Duodenal mucosa (tissue), 2 donors: ENCODE results near the gene SCIMP.
A peak's percentile ranks its signal among the peaks of the same experiment; 100 is the strongest.
"Not testable (repeated sequence)": the region's sequence is repeated elsewhere in the genome, so short reads cannot be mapped to it uniquely, and the experiment has no call there.

Source experiments
- H3K27ac ChIP-seq: one replicate; pipeline ENCODE4 v1.7.0; 2013; ENCODE audit warnings: low read depth, low read length
- H3K27me3 ChIP-seq, 2 donors: one replicate each; pipeline ENCODE4 v1.7.0; 2013; ENCODE audit warnings: low read length in 2 of 2, control low read depth in 1 of 2; ENCODE audit not compliant: insufficient read depth in 2 of 2, control insufficient read depth in 1 of 2
- H3K36me3 ChIP-seq, 2 donors: one replicate each; pipeline ENCODE4 v1.7.0; 2013; ENCODE audit warnings: low read length in 2 of 2, control low read depth in 1 of 2; ENCODE audit not compliant: insufficient read depth in 2 of 2, control insufficient read depth in 1 of 2
- H3K4me1 ChIP-seq, 2 donors: one replicate each; pipeline ENCODE4 v1.7.0; 2013; ENCODE audit warnings: low read length in 2 of 2, control low read depth in 1 of 2; ENCODE audit not compliant: insufficient read depth in 2 of 2, control insufficient read depth in 1 of 2
- H3K4me3 ChIP-seq, 2 donors: one replicate each; pipeline ENCODE4 v1.7.0; 2013; ENCODE audit warnings: low read length in 2 of 2, low read depth in 1 of 2
- H3K9ac ChIP-seq, 2 donors: one replicate each; pipeline ENCODE4 v1.7.0; 2013; ENCODE audit warnings: low read length in 2 of 2, low read depth in 1 of 2
- H3K9me3 ChIP-seq, 2 donors: one replicate each; pipeline ENCODE4 v1.7.0; 2013; ENCODE audit warnings: low read length in 2 of 2, control low read depth in 1 of 2; ENCODE audit not compliant: control insufficient read depth in 1 of 2

The SCIMP gene

DNA sequence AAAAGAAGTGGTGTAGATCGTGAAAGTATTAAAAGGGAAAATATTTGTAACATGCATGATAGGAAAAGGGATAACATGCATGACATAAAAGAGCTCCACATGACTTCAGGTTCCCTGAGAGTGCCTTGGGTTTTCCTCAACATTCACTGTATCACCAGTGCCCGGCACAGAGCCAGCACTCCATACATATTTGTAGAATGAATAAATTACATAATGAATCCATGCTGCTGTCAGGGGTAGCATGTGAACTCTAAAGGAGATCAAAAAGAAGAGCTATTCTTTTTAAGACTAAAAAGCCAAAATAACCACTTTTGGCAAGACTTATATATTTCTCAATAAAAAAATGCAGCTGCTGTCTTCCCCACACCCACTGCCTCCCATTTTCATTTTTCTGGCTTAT, 40.3 kb downstream of the SCIMP start:
- Histone ChIP-seq H3K36me3 (peaks cover 0 to 3% of the 10 kb centered on the region in 2 donors), H3K4me1 (peaks cover 12 to 17% of the 10 kb centered on the region in 2 donors)

DNA sequence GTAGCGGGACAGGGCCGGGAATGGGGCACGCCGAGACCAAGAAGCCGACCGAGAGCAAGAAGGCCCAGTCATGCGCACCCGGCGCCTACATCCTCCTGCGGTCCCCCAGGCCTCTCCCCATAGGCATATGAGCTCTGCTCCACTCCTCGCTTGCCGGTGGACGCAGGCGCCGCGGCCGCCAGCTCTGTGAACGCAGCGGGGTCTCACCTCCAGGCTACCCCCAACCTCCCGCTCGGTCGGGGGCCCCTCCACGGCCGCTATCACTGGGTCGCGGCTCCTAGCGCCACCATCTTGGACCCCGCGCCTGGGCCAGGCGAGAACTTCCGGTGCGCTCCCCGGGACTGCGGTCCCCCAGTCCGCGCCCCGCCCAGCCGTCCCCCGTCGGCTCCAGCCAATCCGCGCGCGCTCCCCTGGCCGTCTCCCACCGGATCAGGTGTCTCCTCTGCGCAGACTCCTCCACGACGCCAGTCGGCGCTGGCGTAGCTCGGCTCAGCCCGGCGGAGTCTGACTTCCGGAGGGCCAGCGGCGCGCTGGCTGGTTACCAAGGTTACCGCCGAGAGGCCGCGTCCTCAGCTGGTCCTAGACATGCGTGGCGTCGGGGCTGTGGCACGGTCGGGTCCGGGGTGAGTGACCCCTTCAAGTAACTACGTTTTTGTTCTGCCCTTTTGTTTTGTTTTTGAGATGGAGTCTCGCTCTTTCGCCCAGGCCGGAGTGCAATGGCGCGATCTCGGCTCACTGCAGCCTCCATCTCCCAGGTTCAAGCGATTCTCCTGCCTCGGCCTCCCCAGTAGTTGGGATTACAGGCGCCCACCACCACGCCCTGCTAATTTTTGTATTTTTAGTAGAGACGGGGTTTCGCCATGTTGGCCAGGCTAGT, 42.9 kb downstream of the SCIMP start, which contains the start of gene ZNF594:
ZNF594 (minus strand) TSS at position 328 of the 877 bp plus-strand sequence. CDS start 7,612 bp downstream, outside the sequence.
- no peaks in the 10 kb centered on the region for H3K27me3 ChIP-seq
- H3K27ac ChIP-seq: no peak within 1 kb of the TSS
- H3K4me1 ChIP-seq: peaks cover 12 to 17% of the 10 kb centered on the region in 2 donors
- peaks cover 2 to 4% of the 10 kb centered on the region in 2 donors for H3K36me3 ChIP-seq
- peaks cover 14 to 20% of the 10 kb centered on the region in 2 donors for H3K9me3 ChIP-seq
- peak within 1 kb of the TSS; percentile 84 to 98 for H3K4me3 ChIP-seq
- H3K9ac ChIP-seq: peak within 1 kb of the TSS; percentile 79 to 80

More for the DNA sequence above, 40.3 kb downstream of the SCIMP start:
- Histone ChIP-seq H3K27ac (no peak overlapping the region), H3K27me3 (no peaks in the 10 kb centered on the region), H3K9ac (no peak overlapping the region), H3K9me3 (peaks cover 1 to 7% of the 10 kb centered on the region in 2 donors), H3K4me3 (no peak overlapping the region)

DNA sequence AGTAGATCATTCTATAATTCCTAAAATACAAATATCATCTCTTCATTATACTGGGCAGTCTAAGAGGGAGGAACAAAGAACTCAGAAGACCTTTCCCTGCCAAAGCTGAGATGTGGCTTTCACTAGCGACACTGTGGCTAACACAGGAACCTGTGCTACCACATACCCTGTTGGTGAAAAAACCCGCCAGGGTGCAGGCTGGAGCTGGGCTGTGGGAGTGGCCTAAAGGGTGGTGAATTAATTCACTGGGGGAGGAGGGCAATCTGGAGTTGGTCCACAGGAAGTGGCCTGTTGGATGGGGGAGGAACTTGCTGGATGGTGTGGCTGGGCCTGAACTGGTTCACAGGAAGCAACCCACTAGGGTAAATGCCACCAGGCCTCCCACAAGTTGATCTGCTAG, 50.4 kb downstream of the SCIMP start:
- H3K36me3 ChIP-seq: peaks cover 2 to 6% of the 10 kb centered on the region in 2 donors
- peak overlapping the region in 1 of 2 donors; percentile 37 for H3K4me3 ChIP-seq
- H3K4me1 ChIP-seq: no peaks in the 10 kb centered on the region
- no peak overlapping the region for H3K9ac ChIP-seq
- no peaks in the 10 kb centered on the region for H3K27me3 ChIP-seq
- peaks cover 77 to 85% of the 10 kb centered on the region in 2 donors for H3K9me3 ChIP-seq
- H3K27ac ChIP-seq: no peak overlapping the region

DNA sequence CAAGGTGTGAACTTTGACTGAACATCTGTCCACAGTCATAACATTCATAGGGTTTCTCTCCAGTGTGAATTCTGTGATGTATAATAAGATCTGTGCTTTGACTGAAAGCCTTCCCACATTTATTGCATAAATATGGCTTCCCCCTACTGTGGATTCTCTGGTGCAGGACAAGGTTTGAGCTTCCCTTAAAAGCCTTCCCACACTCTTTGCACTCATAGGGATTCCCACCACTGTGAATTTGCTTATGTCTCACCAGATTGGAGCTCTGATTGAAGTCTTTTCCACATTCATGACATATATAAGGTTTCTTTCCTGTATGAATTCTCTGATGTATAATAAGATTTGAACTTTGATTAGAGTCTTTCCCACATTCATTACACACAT, 51.3 kb downstream of the SCIMP start:
- Histone ChIP-seq H3K36me3 (peaks cover 2 to 6% of the 10 kb centered on the region in 2 donors), H3K4me3 (peak overlapping the region in 1 of 2 donors; percentile 38), H3K9me3 (peaks cover 83 to 88% of the 10 kb centered on the region in 2 donors), H3K4me1 (no peaks in the 10 kb centered on the region), H3K27me3 (no peaks in the 10 kb centered on the region), H3K9ac (no peak overlapping the region), H3K27ac (no peak overlapping the region)

DNA sequence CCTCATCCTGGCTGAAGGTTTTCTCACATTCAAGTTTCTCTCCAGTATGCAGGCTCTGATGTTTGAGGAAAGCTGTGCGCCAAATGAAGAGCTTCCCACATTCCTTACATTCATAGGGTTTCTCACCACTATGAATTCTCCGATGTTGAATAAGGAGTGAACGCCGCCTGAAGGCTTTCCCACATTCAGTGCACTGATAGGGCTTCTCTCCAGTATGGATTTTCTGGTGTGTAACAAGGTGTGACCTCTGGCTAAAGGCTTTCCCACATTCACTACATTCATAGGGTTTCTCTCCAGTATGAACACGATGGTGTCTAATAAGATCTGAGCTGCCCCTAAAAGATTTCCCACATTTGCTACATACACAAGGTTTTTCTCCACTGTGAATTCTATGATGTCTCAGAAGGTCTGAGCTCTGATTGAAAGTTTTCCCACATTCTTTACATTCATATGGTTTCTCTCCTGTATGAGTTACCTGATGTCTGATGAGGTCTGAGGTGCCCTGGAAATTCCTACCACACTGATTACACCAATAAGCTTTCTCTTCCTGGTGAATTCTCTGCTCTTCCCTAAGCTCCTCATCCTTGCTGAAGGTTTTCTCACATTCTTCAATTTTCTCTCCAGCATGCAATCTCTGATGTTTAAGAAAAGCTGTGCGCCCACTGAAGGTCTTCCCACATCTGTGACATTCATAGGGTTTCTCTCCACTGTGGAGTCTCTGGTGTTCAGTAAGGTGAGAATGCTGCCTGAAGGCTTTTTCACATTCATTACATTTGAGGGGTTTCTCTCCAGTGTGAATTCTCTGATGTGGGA, 51.9 kb downstream of the SCIMP start:
- peak overlapping the region in 1 of 2 donors; percentile 38 for H3K4me3 ChIP-seq
- no peak overlapping the region for H3K27ac ChIP-seq
- peaks cover 2 to 6% of the 10 kb centered on the region in 2 donors for H3K36me3 ChIP-seq
- no peaks in the 10 kb centered on the region for H3K27me3 ChIP-seq
- H3K4me1 ChIP-seq: no peaks in the 10 kb centered on the region
- no peak overlapping the region for H3K9ac ChIP-seq
- H3K9me3 ChIP-seq: peaks cover 85 to 92% of the 10 kb centered on the region in 2 donors

DNA sequence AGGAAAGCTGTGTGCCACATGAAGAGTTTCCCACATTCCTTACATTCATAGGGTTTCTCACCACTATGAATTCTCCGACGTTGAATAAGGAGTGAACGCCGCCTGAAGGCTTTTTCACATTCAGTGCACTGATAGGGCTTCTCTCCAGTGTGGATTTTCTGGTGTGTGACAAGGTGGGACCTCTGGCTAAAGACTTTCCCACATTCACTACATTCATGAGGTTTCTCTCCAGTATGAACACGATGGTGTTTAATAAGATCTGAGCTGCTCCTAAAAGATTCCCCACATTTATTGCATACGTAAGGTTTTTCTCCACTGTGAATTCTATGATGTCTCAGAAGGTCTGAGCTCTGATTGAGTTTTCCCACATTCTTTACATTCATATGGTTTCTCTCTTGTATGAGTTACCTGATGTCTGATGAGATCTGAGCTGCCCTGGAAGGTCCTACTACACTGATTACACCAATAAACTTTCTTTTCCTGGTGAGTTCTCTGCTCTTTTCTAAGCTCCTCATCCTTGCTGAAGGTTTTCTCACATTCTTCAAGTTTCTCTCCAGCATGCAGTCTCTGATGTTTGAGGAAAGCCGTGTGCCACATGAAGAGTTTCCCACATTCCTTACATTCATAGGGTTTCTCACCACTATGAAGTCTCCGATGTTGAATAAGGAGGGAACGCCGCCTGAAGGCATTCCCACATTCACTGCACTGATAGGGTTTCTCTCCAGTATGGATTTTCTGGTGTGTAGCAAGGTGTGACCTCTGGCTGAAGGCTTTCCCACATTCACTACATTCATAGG, 53.0 kb downstream of the SCIMP start:
- Histone ChIP-seq H3K9me3 (peaks cover 82 to 89% of the 10 kb centered on the region in 2 donors), H3K27me3 (no peaks in the 10 kb centered on the region), H3K27ac (no peak overlapping the region), H3K4me3 (peak overlapping the region; percentile 12 to 41), H3K36me3 (peaks cover 0 to 6% of the 10 kb centered on the region in 2 donors), H3K4me1 (no peaks in the 10 kb centered on the region), H3K9ac (no peak overlapping the region)

DNA sequence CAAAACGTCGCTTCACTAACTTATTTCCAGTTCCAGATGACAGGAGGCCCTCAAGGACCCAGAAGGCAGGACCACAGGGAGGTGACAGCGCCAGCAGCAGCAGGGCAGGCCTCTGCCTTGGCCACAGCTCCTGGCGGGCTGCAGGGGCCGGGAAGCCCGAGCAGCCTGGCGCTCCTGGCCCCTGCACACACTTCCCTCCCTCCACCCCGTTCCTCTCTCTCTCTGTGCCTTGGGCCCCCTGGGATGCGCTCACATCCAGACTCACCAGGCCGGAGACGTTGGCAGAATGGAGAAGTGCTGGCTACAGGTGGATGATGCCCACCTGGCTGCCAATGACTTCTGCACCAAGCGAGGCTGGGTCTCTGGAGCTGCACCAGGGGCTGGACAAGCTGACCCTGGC, 55.7 kb downstream of the SCIMP start:
- peaks cover 70 to 73% of the 10 kb centered on the region in 2 donors for H3K9me3 ChIP-seq
- no peak overlapping the region for H3K27ac ChIP-seq
- no peaks in the 10 kb centered on the region for H3K4me1 ChIP-seq
- H3K4me3 ChIP-seq: no peak overlapping the region
- H3K36me3 ChIP-seq: peaks cover 0 to 14% of the 10 kb centered on the region in 2 donors
- H3K9ac ChIP-seq: no peak overlapping the region
- H3K27me3 ChIP-seq: no peaks in the 10 kb centered on the region

DNA sequence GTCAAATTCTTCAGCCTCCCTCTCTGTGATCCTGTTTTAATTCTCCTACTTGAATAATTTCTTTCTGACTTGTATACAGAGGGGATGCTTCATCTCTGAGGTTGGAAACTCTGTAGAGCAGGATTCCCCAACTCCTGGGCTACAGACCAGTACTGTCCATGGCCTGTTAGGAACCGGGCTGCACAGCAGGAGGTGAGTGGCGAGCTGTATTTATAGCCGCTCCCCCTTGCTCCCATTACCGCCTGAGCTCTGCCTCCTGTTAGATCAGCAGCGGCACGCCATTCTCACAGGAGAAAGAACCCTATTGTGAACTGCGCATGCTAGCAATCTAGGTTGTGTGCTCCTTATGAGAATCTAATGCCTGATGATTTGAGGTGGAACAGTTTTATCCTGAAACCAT, 59.6 kb downstream of the SCIMP start:
- not testable (repeated sequence) for H3K9ac ChIP-seq, H3K36me3 ChIP-seq, H3K27ac ChIP-seq, H3K4me1 ChIP-seq, H3K4me3 ChIP-seq, H3K27me3 ChIP-seq
- peaks cover 31 to 35% of the 10 kb centered on the region in 2 donors for H3K9me3 ChIP-seq

DNA sequence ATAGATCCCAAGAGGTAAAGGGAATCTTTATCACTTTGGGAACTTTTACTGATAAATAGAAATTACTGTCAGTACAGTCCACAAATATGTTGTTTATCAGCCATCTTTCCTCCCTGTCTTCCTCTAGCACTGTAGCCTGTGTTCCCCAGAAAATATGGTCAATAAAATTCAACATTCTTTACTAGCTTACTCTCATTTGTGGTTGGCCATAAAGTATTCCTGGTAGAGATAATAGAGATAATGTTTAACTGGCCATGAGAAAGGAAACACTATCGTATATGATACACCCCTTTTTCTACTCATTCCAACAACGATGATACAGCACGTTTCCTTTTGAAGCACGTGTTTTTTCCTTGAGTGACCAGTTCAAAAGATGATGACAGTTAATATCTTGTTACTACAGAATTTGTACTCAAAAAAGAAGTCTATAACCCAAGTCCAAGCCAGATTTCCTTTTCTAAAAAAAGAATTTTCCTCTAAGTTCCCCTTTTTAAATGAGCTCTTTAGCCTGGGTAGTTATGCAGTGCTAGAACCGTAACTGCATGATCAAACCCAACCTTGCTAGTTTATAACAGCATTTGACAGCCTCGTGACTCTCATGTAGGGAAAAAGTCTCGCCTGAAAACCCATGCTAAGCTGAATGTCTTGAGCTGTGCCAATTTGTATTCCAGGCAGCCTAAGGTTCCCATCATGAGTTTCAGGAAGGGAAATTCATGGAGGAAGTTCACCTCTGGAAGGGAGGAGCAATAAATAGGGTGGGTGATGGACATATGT, 68.7 kb downstream of the SCIMP start:
- not testable (repeated sequence) for H3K27me3 ChIP-seq, H3K4me3 ChIP-seq, H3K9me3 ChIP-seq, H3K9ac ChIP-seq, H3K4me1 ChIP-seq, H3K36me3 ChIP-seq, H3K27ac ChIP-seq
